Measurements from ENCODE around the gene PDS5A. TPM values are rescaled to one million over a fixed set of nuclear protein-coding genes. Genes with fewer than 3 reads are reported as not detected.
A peak's percentile ranks its signal among the peaks of the same experiment; 100 is the strongest.
"Not testable (repeated sequence)": the region's sequence is repeated elsewhere in the genome, so short reads cannot be mapped to it uniquely, and the experiment has no call there.

PDS5A gene
- total and polyA plus RNA-seq, 7 donors, result 14.2 to 34.0 (median 29.2) TPM

DNA sequence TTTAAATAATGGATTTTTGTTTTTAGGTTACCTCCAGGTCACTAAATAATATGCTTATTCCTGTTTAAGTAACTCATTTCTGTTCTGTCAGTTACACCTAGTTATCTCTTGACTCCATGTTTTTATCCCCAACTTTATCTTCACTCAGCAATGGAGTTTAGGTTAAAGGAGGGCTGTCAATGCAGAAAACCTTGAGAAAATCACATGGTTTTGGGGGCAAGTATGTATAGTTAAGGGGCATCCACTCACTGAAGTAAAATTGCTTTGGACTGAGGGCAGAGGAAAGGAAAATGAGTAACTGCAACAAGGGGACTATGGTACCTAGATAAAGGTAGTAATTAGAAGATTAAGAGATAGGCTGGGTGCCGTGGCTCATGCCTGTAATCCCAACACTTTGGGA, 192.6 kb downstream of the PDS5A start:
- TF ChIP-seq, protein P1, sequence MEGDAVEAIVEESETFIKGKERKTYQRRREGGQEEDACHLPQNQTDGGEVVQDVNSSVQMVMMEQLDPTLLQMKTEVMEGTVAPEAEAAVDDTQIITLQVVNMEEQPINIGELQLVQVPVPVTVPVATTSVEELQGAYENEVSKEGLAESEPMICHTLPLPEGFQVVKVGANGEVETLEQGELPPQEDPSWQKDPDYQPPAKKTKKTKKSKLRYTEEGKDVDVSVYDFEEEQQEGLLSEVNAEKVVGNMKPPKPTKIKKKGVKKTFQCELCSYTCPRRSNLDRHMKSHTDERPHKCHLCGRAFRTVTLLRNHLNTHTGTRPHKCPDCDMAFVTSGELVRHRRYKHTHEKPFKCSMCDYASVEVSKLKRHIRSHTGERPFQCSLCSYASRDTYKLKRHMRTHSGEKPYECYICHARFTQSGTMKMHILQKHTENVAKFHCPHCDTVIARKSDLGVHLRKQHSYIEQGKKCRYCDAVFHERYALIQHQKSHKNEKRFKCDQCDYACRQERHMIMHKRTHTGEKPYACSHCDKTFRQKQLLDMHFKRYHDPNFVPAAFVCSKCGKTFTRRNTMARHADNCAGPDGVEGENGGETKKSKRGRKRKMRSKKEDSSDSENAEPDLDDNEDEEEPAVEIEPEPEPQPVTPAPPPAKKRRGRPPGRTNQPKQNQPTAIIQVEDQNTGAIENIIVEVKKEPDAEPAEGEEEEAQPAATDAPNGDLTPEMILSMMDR (IDR thresholded peaks at IDR 0.05), result no peak
- no peaks in the 10 kb centered on the region for H3K4me1 ChIP-seq
- peak in 1 of 4 donors; percentile 9 for ATAC-seq
- no peak overlapping the region for H3K4me3 ChIP-seq
- H3K36me3 ChIP-seq (ENCODE audit: insufficient read depth in 1 of 2, low read depth in 1 of 2), result peaks cover 0 to 20% of the 10 kb centered on the region in 2 donors
- no peaks in the 10 kb centered on the region for H3K9me3 ChIP-seq
- DNase-seq, result no peak
- WGBS, 3 donors, result 51 to 75% (median 70%) methylated on average over 1 of the region's 1 CpG
- intact Hi-C loops (cut with DNase I), result no loop called here
- no peak overlapping the region for H3K27ac ChIP-seq
- H3K27me3 ChIP-seq (ENCODE audit: insufficient read depth in 3 of 3, low read length in 2 of 3), result no peaks in the 10 kb centered on the region

DNA sequence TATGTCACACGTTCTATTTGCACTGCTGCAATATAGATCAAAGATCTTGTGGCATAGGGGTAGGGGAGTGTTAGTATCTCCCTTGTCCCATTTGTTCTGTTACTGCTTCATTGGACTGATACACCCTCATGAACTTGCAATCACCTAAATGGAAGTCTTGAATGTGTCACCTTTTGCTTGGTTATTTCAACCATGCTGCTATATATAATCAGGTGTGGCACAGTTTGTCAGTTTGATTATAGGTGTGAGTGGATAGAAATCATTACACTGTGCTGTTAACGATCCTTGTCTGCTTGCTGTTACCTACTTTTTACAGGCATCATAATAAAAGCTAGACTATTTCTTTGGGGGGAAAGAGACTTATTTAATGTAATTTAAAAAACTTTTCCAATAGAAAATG, 195.7 kb downstream of the PDS5A start:
- DNase-seq; H3K27ac ChIP-seq; H3K9me3 ChIP-seq; ATAC-seq; intact Hi-C loops (cut with DNase I); H3K4me1 ChIP-seq; H3K27me3 ChIP-seq (ENCODE audit: insufficient read depth in 3 of 3, low read length in 2 of 3); H3K4me3 ChIP-seq: not testable (repeated sequence)
- H3K36me3 ChIP-seq (ENCODE audit: insufficient read depth in 1 of 2, low read depth in 1 of 2), result peaks cover 0 to 50% of the 10 kb centered on the region in 2 donors
- 91 to 98% (median 97%) methylated on average over 2 of the region's 2 CpGs for WGBS, 3 donors

Other genes starting within 250 kb of the PDS5A start
- gene N4BP2, start 78.9 kb upstream of the PDS5A start, total RNA-seq, result 1 to 10 TPM; 2.7 to 6.8 (median 3.2) TPM
- 1 to 10 TPM; 1.1 to 1.6 (median 1.1) TPM for gene N4BP2, start 78.9 kb upstream of the PDS5A start, polyA plus RNA-seq
- gene RHOH, start 219.1 kb upstream of the PDS5A start, total RNA-seq, result under 1 TPM in 3 of 4 donors, not detected in 1; 0.23 to 0.68 (median 0.30) TPM
- gene RHOH, start 219.1 kb upstream of the PDS5A start, polyA plus RNA-seq, result under 1 TPM; 0.04 to 0.15 (median 0.13) TPM